Measurements from ENCODE around the gene RPL5.

GRCh38 chr1:92859400-92860039 lies 27.7 kb downstream of the RPL5 start:
- no peak for TF ChIP-seq TOX (CRISPR knock-in tag; IDR thresholded peaks at IDR 0.05; ENCODE audit: borderline replicate concordance)
- no peak for TF ChIP-seq ZFP3 (CRISPR knock-in tag; IDR thresholded peaks at IDR 0.05)
- TF ChIP-seq CSDC2 (CRISPR knock-in tag; IDR thresholded peaks at IDR 0.05): no peak
- TF ChIP-seq TSHZ2 (CRISPR knock-in tag; IDR thresholded peaks at IDR 0.05): no peak
- TF ChIP-seq OSR1 (CRISPR knock-in tag; IDR thresholded peaks at IDR 0.05): no peak
- TF ChIP-seq ZNF8 (CRISPR knock-in tag; IDR thresholded peaks at IDR 0.05): no peak
- TF ChIP-seq PATZ1 (CRISPR knock-in tag; IDR thresholded peaks at IDR 0.05; ENCODE audit: borderline replicate concordance): no peak
- no peak for TF ChIP-seq ARNTL (CRISPR knock-in tag; IDR thresholded peaks at IDR 0.05; ENCODE audit: borderline replicate concordance, low read depth)
- TF ChIP-seq GLIS3 (CRISPR knock-in tag; IDR thresholded peaks at IDR 0.05): no peak
- TF ChIP-seq CREB5 (CRISPR knock-in tag; IDR thresholded peaks at IDR 0.05; ENCODE audit: low read depth): no peak
- TF ChIP-seq CSRNP3 (CRISPR knock-in tag; IDR thresholded peaks at IDR 0.05): no peak
